ENCODE measurements around the gene H3-3A.

The H3-3A gene

GRCh38 chr1:226062558-226063223 lies at the start of gene H3-3A:
TSS of gene H3-3A (plus strand) at chr1:226062716. CDS start at chr1:226064352, 1,636 bp downstream.
- peak; percentile 96 to 98 for DNase-seq (ENCODE audit: low read depth in 2 of 2)

GRCh38 chr1:226017070-226017469 lies 45.4 kb upstream of the H3-3A start:
- DNase-seq (ENCODE audit: low read depth in 2 of 2) = no peak

- no peak for DNase-seq (ENCODE audit: low read depth in 2 of 2)
Measured at GRCh38 chr1:226019572-226019971, 42.9 kb upstream of the H3-3A start.

- DNase-seq (ENCODE audit: low read depth in 2 of 2) = no peak
Measured at GRCh38 chr1:226021401-226021800, 41.1 kb upstream of the H3-3A start.

- DNase-seq (ENCODE audit: low read depth in 2 of 2) = no peak
Measured at GRCh38 chr1:226021801-226022200, 40.7 kb upstream of the H3-3A start.

- no peak for DNase-seq (ENCODE audit: low read depth in 2 of 2)
Measured at GRCh38 chr1:226023735-226024134, 38.8 kb upstream of the H3-3A start.

- no peak for DNase-seq (ENCODE audit: low read depth in 2 of 2)
Measured at GRCh38 chr1:226026833-226027232, 35.7 kb upstream of the H3-3A start.

- no peak for DNase-seq (ENCODE audit: low read depth in 2 of 2)
Measured at GRCh38 chr1:226027538-226028217, 34.8 kb upstream of the H3-3A start.

GRCh38 chr1:226029093-226029496 lies 33.4 kb upstream of the H3-3A start:
- no peak for DNase-seq (ENCODE audit: low read depth in 2 of 2)

- DNase-seq (ENCODE audit: low read depth in 2 of 2) = no peak
Measured at GRCh38 chr1:226029568-226030225, 32.8 kb upstream of the H3-3A start.

GRCh38 chr1:226033582-226033981 lies 28.9 kb upstream of the H3-3A start:
- no peak for DNase-seq (ENCODE audit: low read depth in 2 of 2)

GRCh38 chr1:226033991-226034390 lies 28.5 kb upstream of the H3-3A start:
- no peak for DNase-seq (ENCODE audit: low read depth in 2 of 2)

- DNase-seq (ENCODE audit: low read depth in 2 of 2) = no peak
Measured at GRCh38 chr1:226034482-226034881, 28.0 kb upstream of the H3-3A start.

- DNase-seq (ENCODE audit: low read depth in 2 of 2) = no peak
Measured at GRCh38 chr1:226035915-226036314, 26.6 kb upstream of the H3-3A start.

- DNase-seq (ENCODE audit: low read depth in 2 of 2) = no peak
Measured at GRCh38 chr1:226038661-226039060, 23.9 kb upstream of the H3-3A start.

- no peak for DNase-seq (ENCODE audit: low read depth in 2 of 2)
Measured at GRCh38 chr1:226041419-226041818, 21.1 kb upstream of the H3-3A start.

GRCh38 chr1:226044514-226045101 lies 17.9 kb upstream of the H3-3A start:
- DNase-seq (ENCODE audit: low read depth in 2 of 2) = no peak

- DNase-seq (ENCODE audit: low read depth in 2 of 2) = no peak
Measured at GRCh38 chr1:226046240-226046639, 16.3 kb upstream of the H3-3A start.

GRCh38 chr1:226047495-226047894 lies 15.0 kb upstream of the H3-3A start:
- no peak for DNase-seq (ENCODE audit: low read depth in 2 of 2)

GRCh38 chr1:226048886-226049285 lies 13.6 kb upstream of the H3-3A start:
- no peak for DNase-seq (ENCODE audit: low read depth in 2 of 2)

- DNase-seq (ENCODE audit: low read depth in 2 of 2) = no peak
Measured at GRCh38 chr1:226050133-226050532, 12.4 kb upstream of the H3-3A start.

GRCh38 chr1:226051365-226051764 lies 11.2 kb upstream of the H3-3A start:
- DNase-seq (ENCODE audit: low read depth in 2 of 2) = no peak

GRCh38 chr1:226052061-226052460 lies 10.5 kb upstream of the H3-3A start:
- DNase-seq (ENCODE audit: low read depth in 2 of 2) = no peak
